Subcutaneous abdominal adipose tissue (tissue), 5 donors: ENCODE measurements around the gene DNAJB8.

Source experiments
- H3K27ac ChIP-seq: one replicate; pipeline ENCODE4 v1.7.0; 2013; ENCODE audit warnings: low read depth, mild to moderate bottlenecking, inconsistent platforms, low read length, moderate library complexity
- H3K27me3 ChIP-seq, 5 donors: one replicate each; pipeline ENCODE4 v1.7.0; 2013; ENCODE audit warnings: low read length in 5 of 5, inconsistent platforms in 1 of 5; ENCODE audit not compliant: control insufficient read depth in 5 of 5, insufficient read depth in 4 of 5
- H3K36me3 ChIP-seq, 5 donors: one replicate each; pipeline ENCODE4 v1.7.0; 2013; ENCODE audit warnings: low read length in 5 of 5; ENCODE audit not compliant: control insufficient read depth in 5 of 5, insufficient read depth in 5 of 5
- H3K4me1 ChIP-seq, 5 donors: one replicate each; pipeline ENCODE4 v1.7.0; 2013; ENCODE audit warnings: low read length in 5 of 5, mild to moderate bottlenecking in 3 of 5, moderate library complexity in 1 of 5; ENCODE audit not compliant: control insufficient read depth in 5 of 5, insufficient read depth in 5 of 5
- H3K4me3 ChIP-seq, 5 donors: one replicate each; pipeline ENCODE4 v1.7.0; 2013; ENCODE audit warnings: low read length in 5 of 5, low read depth in 1 of 5
- H3K9ac ChIP-seq, 5 donors: one replicate each; pipeline ENCODE4 v1.7.0; 2013; ENCODE audit warnings: low read length in 5 of 5, mild to moderate bottlenecking in 4 of 5, moderate library complexity in 3 of 5
- H3K9me3 ChIP-seq, 5 donors: one replicate each; pipeline ENCODE4 v1.7.0; 2013; ENCODE audit warnings: low read length in 5 of 5; ENCODE audit not compliant: control insufficient read depth in 5 of 5
- donor health status: healthy.
- donor health status: healthy.
- donor health status: healthy.
- donor health status: healthy.
- donor health status: healthy.

DNAJB8 gene

DNA sequence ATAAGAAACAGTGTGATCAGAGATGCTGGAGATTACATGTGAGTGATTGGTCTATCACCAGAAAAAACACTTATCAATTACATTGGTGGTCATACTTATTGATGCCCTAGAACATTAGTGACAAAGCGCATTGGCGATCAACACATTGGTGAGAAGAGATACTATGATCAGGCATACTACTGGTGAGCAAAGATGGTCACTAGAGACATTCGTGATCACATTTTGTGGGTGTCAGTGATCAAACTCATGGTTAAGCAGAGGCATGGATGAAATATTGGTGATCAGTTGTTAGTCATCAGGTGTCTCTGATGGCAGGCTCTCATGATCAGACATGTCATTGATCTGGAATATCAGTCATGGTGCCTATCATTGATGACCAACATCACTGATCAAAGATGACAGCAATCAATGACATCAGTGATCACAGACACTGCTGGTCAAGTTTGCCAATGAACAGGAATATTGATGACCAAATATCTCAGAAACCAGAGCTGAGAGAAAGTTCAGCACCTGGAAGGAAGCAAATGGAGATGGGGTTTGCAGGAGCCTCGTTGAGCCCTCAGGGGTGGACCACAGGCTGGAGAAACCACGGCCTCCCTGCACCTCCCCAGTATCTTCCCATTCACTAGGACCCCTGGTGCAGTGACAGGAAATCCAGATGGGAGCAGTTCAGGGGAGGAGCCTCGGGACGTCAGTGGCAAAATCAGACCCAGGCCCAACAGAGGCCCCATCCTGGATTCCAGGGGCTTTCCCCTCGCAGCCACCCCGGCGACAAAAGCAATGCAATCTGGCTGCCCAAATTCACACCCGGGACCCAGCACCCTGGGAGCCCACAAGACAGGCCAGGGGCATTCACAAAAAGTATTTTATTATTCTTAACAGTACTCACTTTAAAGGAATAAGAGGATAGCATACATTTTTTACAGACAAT lies 12.2 kb upstream of the DNAJB8 start:
- Histone ChIP-seq H3K27ac (no peak overlapping the region), H3K9me3 (no peaks in the 10 kb centered on the region), H3K4me1 (peaks cover 3 to 44% (median 28%) of the 10 kb centered on the region in 5 donors), H3K27me3 (peaks cover 36 to 74% (median 39%) of the 10 kb centered on the region in 5 donors), H3K9ac (no peak overlapping the region), H3K4me3 (no peak overlapping the region), H3K36me3 (no peaks in the 10 kb centered on the region)

GRCh38 chr3:128476659-128477058 lies 10.0 kb upstream of the DNAJB8 start:
- Histone ChIP-seq H3K27ac (no peak overlapping the region), H3K4me1 (peaks cover 3 to 24% (median 11%) of the 10 kb centered on the region in 5 donors), H3K9me3 (peaks cover 0 to 5% (median 0%) of the 10 kb centered on the region in 5 donors), H3K27me3 (peaks cover 25 to 69% (median 41%) of the 10 kb centered on the region in 5 donors), H3K36me3 (no peaks in the 10 kb centered on the region), H3K9ac (no peak overlapping the region), H3K4me3 (no peak overlapping the region)

- peaks cover 13 to 67% (median 29%) of the 10 kb centered on the region in 5 donors for H3K27me3 ChIP-seq
- no peak overlapping the region for H3K4me3 ChIP-seq
- peaks cover 0 to 7% (median 0%) of the 10 kb centered on the region in 5 donors for H3K9me3 ChIP-seq
- H3K27ac ChIP-seq, result no peak overlapping the region
- H3K4me1 ChIP-seq, result peaks cover 0 to 11% (median 0%) of the 10 kb centered on the region in 5 donors
- H3K36me3 ChIP-seq, result no peaks in the 10 kb centered on the region
- H3K9ac ChIP-seq, result no peak overlapping the region
Measured at GRCh38 chr3:128475355-128475754, 8.7 kb upstream of the DNAJB8 start.

DNA sequence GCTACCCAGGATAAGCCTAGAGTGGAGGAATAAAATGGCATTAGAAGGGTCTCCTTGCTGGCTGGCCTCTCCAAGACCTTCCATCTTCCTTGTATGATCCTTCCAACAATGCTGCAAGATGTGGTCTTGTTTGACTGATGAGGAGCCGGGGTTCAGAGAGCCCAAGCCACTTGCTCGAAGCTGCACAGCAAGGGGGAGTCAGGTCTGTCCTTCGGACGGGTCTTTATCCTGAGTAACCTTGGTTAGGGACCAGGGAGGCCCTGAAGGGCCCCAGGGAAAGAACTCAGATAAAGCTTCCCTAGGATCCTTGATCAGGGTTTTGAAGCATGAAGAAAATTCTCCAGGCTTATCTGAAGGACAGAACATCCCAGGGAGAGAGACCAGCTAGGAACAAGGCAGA lies 7.0 kb upstream of the DNAJB8 start:
- peaks cover 0 to 1% (median 0%) of the 10 kb centered on the region in 5 donors for H3K4me1 ChIP-seq
- H3K4me3 ChIP-seq, result no peak overlapping the region
- no peak overlapping the region for H3K9ac ChIP-seq
- H3K27ac ChIP-seq, result no peak overlapping the region
- H3K9me3 ChIP-seq, result peaks cover 0 to 7% (median 0%) of the 10 kb centered on the region in 5 donors
- no peaks in the 10 kb centered on the region for H3K36me3 ChIP-seq
- H3K27me3 ChIP-seq, result peaks cover 4 to 62% (median 27%) of the 10 kb centered on the region in 5 donors

GRCh38 chr3:128473180-128473519 lies 6.5 kb upstream of the DNAJB8 start:
- H3K36me3 ChIP-seq, result no peaks in the 10 kb centered on the region
- H3K9ac ChIP-seq, result no peak overlapping the region
- H3K27me3 ChIP-seq, result peaks cover 5 to 56% (median 30%) of the 10 kb centered on the region in 5 donors
- peaks cover 0 to 7% (median 0%) of the 10 kb centered on the region in 5 donors for H3K9me3 ChIP-seq
- no peak overlapping the region for H3K4me3 ChIP-seq
- no peak overlapping the region for H3K27ac ChIP-seq
- H3K4me1 ChIP-seq, result peaks cover 0 to 1% (median 0%) of the 10 kb centered on the region in 5 donors

DNA sequence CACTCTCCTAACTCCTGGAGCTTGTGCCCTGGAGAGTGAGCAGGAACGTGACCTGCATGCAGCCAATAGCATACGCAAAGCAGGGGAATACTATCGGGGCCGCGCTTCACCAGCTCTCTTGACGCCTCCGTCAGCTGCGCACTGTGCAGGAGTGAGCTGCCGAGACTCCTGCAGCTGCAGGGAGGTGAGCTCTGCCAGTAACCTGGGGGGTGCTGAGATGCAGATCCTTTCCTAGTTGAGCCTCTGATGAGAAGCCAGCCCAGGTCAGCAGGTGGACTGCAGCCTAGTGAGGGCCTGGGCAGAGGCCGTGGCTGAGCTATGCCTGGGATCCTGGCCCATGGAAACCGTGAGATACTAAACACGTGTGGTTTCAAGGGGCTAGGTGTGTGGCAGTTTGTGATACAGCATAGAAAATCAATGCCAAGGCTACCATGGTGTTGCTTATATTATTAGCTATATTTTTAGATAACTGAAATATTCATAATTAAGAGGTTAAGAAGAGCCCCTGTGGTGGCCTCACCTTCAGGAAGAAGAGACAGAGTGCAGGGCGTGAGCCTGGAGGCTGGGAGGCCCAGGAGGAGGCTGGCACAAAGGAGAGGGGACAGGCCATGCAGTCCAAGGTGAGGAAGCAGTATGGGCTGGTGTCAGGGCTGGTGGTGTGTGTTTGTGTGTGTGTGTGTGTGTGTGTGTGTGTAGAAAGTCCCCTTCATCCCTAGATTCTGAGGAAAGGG lies 5.9 kb upstream of the DNAJB8 start:
- no peaks in the 10 kb centered on the region for H3K36me3 ChIP-seq
- H3K4me3 ChIP-seq, result no peak overlapping the region
- H3K9ac ChIP-seq, result no peak overlapping the region
- peaks cover 10 to 56% (median 34%) of the 10 kb centered on the region in 5 donors for H3K27me3 ChIP-seq
- peaks cover 0 to 1% (median 0%) of the 10 kb centered on the region in 5 donors for H3K4me1 ChIP-seq
- no peak overlapping the region for H3K27ac ChIP-seq
- peaks cover 0 to 7% (median 0%) of the 10 kb centered on the region in 5 donors for H3K9me3 ChIP-seq

- Histone ChIP-seq H3K9ac (no peak overlapping the region), H3K9me3 (peaks cover 0 to 7% (median 0%) of the 10 kb centered on the region in 5 donors), H3K36me3 (no peaks in the 10 kb centered on the region), H3K27me3 (peaks cover 11 to 51% (median 34%) of the 10 kb centered on the region in 5 donors), H3K4me1 (peaks cover 0 to 1% (median 0%) of the 10 kb centered on the region in 5 donors), H3K4me3 (no peak overlapping the region), H3K27ac (no peak overlapping the region)
Measured at GRCh38 chr3:128471720-128472119, 5.0 kb upstream of the DNAJB8 start.

GRCh38 chr3:128471110-128471509 lies 4.4 kb upstream of the DNAJB8 start:
- no peak overlapping the region for H3K4me3 ChIP-seq
- no peaks in the 10 kb centered on the region for H3K36me3 ChIP-seq
- no peak overlapping the region for H3K27ac ChIP-seq
- no peak overlapping the region for H3K9ac ChIP-seq
- peaks cover 0 to 1% (median 0%) of the 10 kb centered on the region in 5 donors for H3K4me1 ChIP-seq
- H3K27me3 ChIP-seq, result peaks cover 12 to 46% (median 36%) of the 10 kb centered on the region in 5 donors
- peaks cover 0 to 7% (median 0%) of the 10 kb centered on the region in 5 donors for H3K9me3 ChIP-seq

GRCh38 chr3:128470134-128470899 lies 3.6 kb upstream of the DNAJB8 start:
- peaks cover 18 to 48% (median 38%) of the 10 kb centered on the region in 5 donors for H3K27me3 ChIP-seq
- H3K9me3 ChIP-seq, result peaks cover 0 to 7% (median 0%) of the 10 kb centered on the region in 5 donors
- peaks cover 0 to 1% (median 0%) of the 10 kb centered on the region in 5 donors for H3K4me1 ChIP-seq
- H3K27ac ChIP-seq, result no peak overlapping the region
- no peaks in the 10 kb centered on the region for H3K36me3 ChIP-seq
- no peak overlapping the region for H3K9ac ChIP-seq
- no peak overlapping the region for H3K4me3 ChIP-seq
